Effector memory CD4-positive, alpha-beta T cell (primary cell): ENCODE results near the gene GTSF1L.

ENCODE experiments used
- DNase-seq, 3 donors: peaks; one replicate each; pipeline ENCODE4 v3.0.0-alpha.2; 2020
- H3K27ac ChIP-seq: 2 replicates; pipeline ENCODE4 v1.7.0; 2013; ENCODE audit warnings: mild to moderate bottlenecking, low read length, moderate library complexity; ENCODE audit not compliant: insufficient read depth, poor library complexity, severe bottlenecking
- H3K27me3 ChIP-seq: replicated peaks from 2 replicates; pipeline ENCODE4 v1.7.0; 2013; ENCODE audit warnings: mild to moderate bottlenecking, low read length; ENCODE audit not compliant: insufficient read depth, control insufficient read depth, poor library complexity, severe bottlenecking
- H3K36me3 ChIP-seq: 2 replicates; pipeline ENCODE4 v1.7.0; 2013; ENCODE audit warnings: mild to moderate bottlenecking, low read length, moderate library complexity; ENCODE audit not compliant: control insufficient read depth, insufficient read depth
- H3K4me1 ChIP-seq: 2 replicates; pipeline ENCODE4 v1.7.0; 2013; ENCODE audit warnings: low read length, mild to moderate bottlenecking; ENCODE audit not compliant: control insufficient read depth, insufficient read depth, poor library complexity, severe bottlenecking
- H3K4me3 ChIP-seq: 2 replicates; pipeline ENCODE4 v1.7.0; 2013; ENCODE audit warnings: low read length, low read depth, mild to moderate bottlenecking; ENCODE audit not compliant: insufficient read depth, poor library complexity, severe bottlenecking
- H3K9me3 ChIP-seq: 2 replicates; pipeline ENCODE4 v1.7.0; 2013; ENCODE audit warnings: mild to moderate bottlenecking, low read length, moderate library complexity; ENCODE audit not compliant: control insufficient read depth

The GTSF1L gene

GRCh38 chr20:43731469-43731868 lies 4.7 kb upstream of the GTSF1L start:
- H3K27me3 ChIP-seq: no peaks in the 10 kb centered on the region
- no peak overlapping the region for H3K27ac ChIP-seq
- no peaks in the 10 kb centered on the region for H3K4me1 ChIP-seq
- no peaks in the 10 kb centered on the region for H3K36me3 ChIP-seq
- no peak for DNase-seq
- H3K9me3 ChIP-seq: no peaks in the 10 kb centered on the region
- H3K4me3 ChIP-seq: no peak overlapping the region

GRCh38 chr20:43728686-43729255 lies 2.0 kb upstream of the GTSF1L start:
- no peak overlapping the region for H3K4me3 ChIP-seq
- no peaks in the 10 kb centered on the region for H3K27me3 ChIP-seq
- H3K9me3 ChIP-seq: no peaks in the 10 kb centered on the region
- H3K27ac ChIP-seq: no peak overlapping the region
- H3K36me3 ChIP-seq: no peaks in the 10 kb centered on the region
- no peak for DNase-seq
- H3K4me1 ChIP-seq: no peaks in the 10 kb centered on the region

- Histone ChIP-seq H3K4me3 (no peak overlapping the region), H3K27me3 (no peaks in the 10 kb centered on the region), H3K27ac (no peak overlapping the region), H3K36me3 (no peaks in the 10 kb centered on the region), H3K9me3 (no peaks in the 10 kb centered on the region), H3K4me1 (no peaks in the 10 kb centered on the region)
- no peak for DNase-seq
Observed at GRCh38 chr20:43727980-43728590, 1.3 kb upstream of the GTSF1L start.

GRCh38 chr20:43726333-43726732 lies 469 bp downstream of the GTSF1L start:
- Histone ChIP-seq H3K27me3 (no peaks in the 10 kb centered on the region), H3K4me3 (no peak overlapping the region), H3K36me3 (no peaks in the 10 kb centered on the region), H3K9me3 (no peaks in the 10 kb centered on the region), H3K4me1 (peaks cover 8% of the 10 kb centered on the region), H3K27ac (no peak overlapping the region)
- no peak for DNase-seq

- Histone ChIP-seq H3K27ac (no peak overlapping the region), H3K36me3 (no peaks in the 10 kb centered on the region), H3K27me3 (no peaks in the 10 kb centered on the region), H3K4me1 (peaks cover 8% of the 10 kb centered on the region), H3K4me3 (no peak overlapping the region), H3K9me3 (no peaks in the 10 kb centered on the region)
- no peak for DNase-seq
Observed at GRCh38 chr20:43725666-43726065, 1.1 kb downstream of the GTSF1L start.

- Histone ChIP-seq H3K9me3 (no peaks in the 10 kb centered on the region), H3K4me1 (peaks cover 8% of the 10 kb centered on the region), H3K36me3 (no peaks in the 10 kb centered on the region), H3K27ac (no peak overlapping the region), H3K4me3 (no peak overlapping the region), H3K27me3 (no peaks in the 10 kb centered on the region)
- DNase-seq: no peak
Observed at GRCh38 chr20:43724383-43724782, 2.4 kb downstream of the GTSF1L start.

GRCh38 chr20:43723735-43724134 lies 3.1 kb downstream of the GTSF1L start:
- Histone ChIP-seq H3K4me3 (no peak overlapping the region), H3K9me3 (no peaks in the 10 kb centered on the region), H3K36me3 (no peaks in the 10 kb centered on the region), H3K27ac (no peak overlapping the region), H3K27me3 (no peaks in the 10 kb centered on the region), H3K4me1 (peaks cover 8% of the 10 kb centered on the region)
- no peak for DNase-seq

GRCh38 chr20:43723186-43723585 lies 3.6 kb downstream of the GTSF1L start:
- Histone ChIP-seq H3K27ac (no peak overlapping the region), H3K27me3 (no peaks in the 10 kb centered on the region), H3K36me3 (no peaks in the 10 kb centered on the region), H3K4me3 (no peak overlapping the region), H3K9me3 (no peaks in the 10 kb centered on the region), H3K4me1 (peaks cover 8% of the 10 kb centered on the region)
- no peak for DNase-seq

GRCh38 chr20:43722153-43722505 lies 4.7 kb downstream of the GTSF1L start:
- Histone ChIP-seq H3K4me3 (peak overlapping the region; percentile 31), H3K9me3 (no peaks in the 10 kb centered on the region), H3K4me1 (peaks cover 8% of the 10 kb centered on the region), H3K27me3 (no peaks in the 10 kb centered on the region), H3K36me3 (no peaks in the 10 kb centered on the region), H3K27ac (no peak overlapping the region)
- DNase-seq: peak in 1 of 3 donors; percentile 36

GRCh38 chr20:43721429-43722152 lies 5.2 kb downstream of the GTSF1L start:
- H3K4me3 ChIP-seq: peak overlapping the region; percentile 31
- H3K4me1 ChIP-seq: peaks cover 8% of the 10 kb centered on the region
- no peak for DNase-seq
- no peak overlapping the region for H3K27ac ChIP-seq
- no peaks in the 10 kb centered on the region for H3K9me3 ChIP-seq
- no peaks in the 10 kb centered on the region for H3K27me3 ChIP-seq
- no peaks in the 10 kb centered on the region for H3K36me3 ChIP-seq
